Measurements from ENCODE around the gene LIN9. TPM values are rescaled to one million over a fixed set of nuclear protein-coding genes. Genes with fewer than 3 reads are reported as not detected.
A peak's percentile ranks its signal among the peaks of the same experiment; 100 is the strongest.

LIN9 gene
- total and polyA plus RNA-seq, 2 of the 13 experiments (the other 11 are each of a cell fraction or from before 2014, with no cell fraction given): 3.0 to 10.0 TPM

DNA sequence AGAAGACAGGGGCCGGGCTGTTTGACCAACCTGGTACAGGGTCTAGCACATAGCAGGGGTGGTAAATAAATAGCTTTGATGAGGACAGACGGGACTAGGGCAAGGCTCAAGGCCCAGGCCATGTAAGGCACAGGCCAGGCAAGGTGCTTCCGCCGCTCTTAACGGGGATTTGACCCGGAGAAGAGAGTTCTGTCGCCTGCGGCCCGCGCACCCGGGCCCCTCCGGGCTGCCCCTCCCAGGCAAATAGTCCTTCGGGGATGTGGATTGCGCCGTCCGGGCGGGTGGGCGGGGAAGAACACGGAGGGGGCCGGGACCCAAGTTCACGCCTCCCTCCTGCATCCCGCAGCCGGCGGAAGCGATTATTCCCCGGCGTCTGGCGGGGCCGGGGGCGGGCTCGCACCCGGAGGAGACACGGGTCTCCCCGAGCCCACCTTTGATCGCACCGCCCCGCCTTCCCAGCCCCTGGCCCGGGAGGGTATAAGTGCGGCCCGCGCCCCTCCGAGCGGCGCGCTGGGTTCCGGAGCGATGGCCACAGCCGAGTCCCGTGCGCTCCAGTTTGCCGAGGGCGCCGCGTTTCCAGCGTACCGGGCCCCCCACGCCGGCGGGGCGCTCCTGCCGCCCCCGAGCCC, 85.7 kb downstream of the LIN9 start, which contains the start of gene MIXL1 (continued):
- TF ChIP-seq HNRNPL (IDR thresholded peaks at IDR 0.05; ENCODE audit: low read depth, low read length) (no peak), SALL1 (CRISPR knock-in tag; IDR thresholded peaks at IDR 0.05) (peak; percentile 89), PHF5A (CRISPR knock-in tag; IDR thresholded peaks at IDR 0.05; ENCODE audit: low read depth, unreplicated experiment) (peak; percentile 23), SOX13 (IDR thresholded peaks at IDR 0.05) (no peak; the same call in 1 of the 2 replicates), SOX13 (CRISPR knock-in tag; conservative IDR thresholded peaks at IDR 0.05 in 1 of 2, IDR thresholded peaks at IDR 0.05 in 1 of 2) (peak in 1 of 2 experiments; percentile 60; a peak in 2 of 4 replicates), ZNF746 (CRISPR knock-in tag; IDR thresholded peaks at IDR 0.05) (peak; percentile 66; the same call in 1 of the 2 replicates), ZFP36 (IDR thresholded peaks at IDR 0.05; ENCODE audit: borderline replicate concordance, low read depth, low read length, partially characterized antibody) (no peak), NR2F2 (IDR thresholded peaks at IDR 0.05; ENCODE audit: borderline replicate concordance, low read depth) (0 out of 2 replicates have a peak, but pooled peaks have one; percentile 38), ZNF317 (CRISPR knock-in tag; IDR thresholded peaks at IDR 0.05) (peak; percentile 51; the same call in 1 of the 2 replicates), DR1 (CRISPR knock-in tag; IDR thresholded peaks at IDR 0.05) (no peak; the same call in 1 of the 2 replicates), FOXK2 (IDR thresholded peaks at IDR 0.05) (peak; percentile 24; the same call in 1 of the 2 replicates), ATF7 (IDR thresholded peaks at IDR 0.05) (no peak), ATF7 (CRISPR knock-in tag; IDR thresholded peaks at IDR 0.05) (no peak), KMT2A (CRISPR knock-in tag; IDR thresholded peaks at IDR 0.05) (peak; percentile 61; the same call in 1 of the 2 replicates), FOXO1 (CRISPR knock-in tag; IDR thresholded peaks at IDR 0.05) (peak; percentile 52; the same call in 1 of the 2 replicates), SAP130 (CRISPR knock-in tag; IDR thresholded peaks at IDR 0.05; ENCODE audit: low read depth) (peak; percentile 61), ZNF205 (CRISPR knock-in tag; IDR thresholded peaks at IDR 0.05) (0 out of 2 replicates have a peak, but pooled peaks have one; percentile 21)
- TF ChIP-seq, protein P1, sequence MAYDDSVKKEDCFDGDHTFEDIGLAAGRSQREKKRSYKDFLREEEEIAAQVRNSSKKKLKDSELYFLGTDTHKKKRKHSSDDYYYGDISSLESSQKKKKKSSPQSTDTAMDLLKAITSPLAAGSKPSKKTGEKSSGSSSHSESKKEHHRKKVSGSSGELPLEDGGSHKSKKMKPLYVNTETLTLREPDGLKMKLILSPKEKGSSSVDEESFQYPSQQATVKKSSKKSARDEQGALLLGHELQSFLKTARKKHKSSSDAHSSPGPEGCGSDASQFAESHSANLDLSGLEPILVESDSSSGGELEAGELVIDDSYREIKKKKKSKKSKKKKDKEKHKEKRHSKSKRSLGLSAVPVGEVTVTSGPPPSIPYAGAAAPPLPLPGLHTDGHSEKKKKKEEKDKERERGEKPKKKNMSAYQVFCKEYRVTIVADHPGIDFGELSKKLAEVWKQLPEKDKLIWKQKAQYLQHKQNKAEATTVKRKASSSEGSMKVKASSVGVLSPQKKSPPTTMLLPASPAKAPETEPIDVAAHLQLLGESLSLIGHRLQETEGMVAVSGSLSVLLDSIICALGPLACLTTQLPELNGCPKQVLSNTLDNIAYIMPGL (CRISPR knock-in tag; IDR thresholded peaks at IDR 0.05; ENCODE audit: borderline replicate concordance in 1 of 2, low read depth in 1 of 2): peak in 1 of 2 experiments; percentile 24; a peak in 1 of 4 replicates
- TF ChIP-seq, protein P2, sequence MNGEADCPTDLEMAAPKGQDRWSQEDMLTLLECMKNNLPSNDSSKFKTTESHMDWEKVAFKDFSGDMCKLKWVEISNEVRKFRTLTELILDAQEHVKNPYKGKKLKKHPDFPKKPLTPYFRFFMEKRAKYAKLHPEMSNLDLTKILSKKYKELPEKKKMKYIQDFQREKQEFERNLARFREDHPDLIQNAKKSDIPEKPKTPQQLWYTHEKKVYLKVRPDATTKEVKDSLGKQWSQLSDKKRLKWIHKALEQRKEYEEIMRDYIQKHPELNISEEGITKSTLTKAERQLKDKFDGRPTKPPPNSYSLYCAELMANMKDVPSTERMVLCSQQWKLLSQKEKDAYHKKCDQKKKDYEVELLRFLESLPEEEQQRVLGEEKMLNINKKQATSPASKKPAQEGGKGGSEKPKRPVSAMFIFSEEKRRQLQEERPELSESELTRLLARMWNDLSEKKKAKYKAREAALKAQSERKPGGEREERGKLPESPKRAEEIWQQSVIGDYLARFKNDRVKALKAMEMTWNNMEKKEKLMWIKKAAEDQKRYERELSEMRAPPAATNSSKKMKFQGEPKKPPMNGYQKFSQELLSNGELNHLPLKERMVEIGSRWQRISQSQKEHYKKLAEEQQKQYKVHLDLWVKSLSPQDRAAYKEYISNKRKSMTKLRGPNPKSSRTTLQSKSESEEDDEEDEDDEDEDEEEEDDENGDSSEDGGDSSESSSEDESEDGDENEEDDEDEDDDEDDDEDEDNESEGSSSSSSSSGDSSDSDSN (CRISPR knock-in tag; IDR thresholded peaks at IDR 0.05): peak; percentile 81
- TF ChIP-seq, protein P3, sequence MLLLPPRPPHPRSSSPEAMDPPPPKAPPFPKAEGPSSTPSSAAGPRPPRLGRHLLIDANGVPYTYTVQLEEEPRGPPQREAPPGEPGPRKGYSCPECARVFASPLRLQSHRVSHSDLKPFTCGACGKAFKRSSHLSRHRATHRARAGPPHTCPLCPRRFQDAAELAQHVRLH (CRISPR knock-in tag; IDR thresholded peaks at IDR 0.05; ENCODE audit: borderline replicate concordance, low read depth): peak; percentile 52; the same call in 1 of the 2 replicates
- TF ChIP-seq, protein P4, sequence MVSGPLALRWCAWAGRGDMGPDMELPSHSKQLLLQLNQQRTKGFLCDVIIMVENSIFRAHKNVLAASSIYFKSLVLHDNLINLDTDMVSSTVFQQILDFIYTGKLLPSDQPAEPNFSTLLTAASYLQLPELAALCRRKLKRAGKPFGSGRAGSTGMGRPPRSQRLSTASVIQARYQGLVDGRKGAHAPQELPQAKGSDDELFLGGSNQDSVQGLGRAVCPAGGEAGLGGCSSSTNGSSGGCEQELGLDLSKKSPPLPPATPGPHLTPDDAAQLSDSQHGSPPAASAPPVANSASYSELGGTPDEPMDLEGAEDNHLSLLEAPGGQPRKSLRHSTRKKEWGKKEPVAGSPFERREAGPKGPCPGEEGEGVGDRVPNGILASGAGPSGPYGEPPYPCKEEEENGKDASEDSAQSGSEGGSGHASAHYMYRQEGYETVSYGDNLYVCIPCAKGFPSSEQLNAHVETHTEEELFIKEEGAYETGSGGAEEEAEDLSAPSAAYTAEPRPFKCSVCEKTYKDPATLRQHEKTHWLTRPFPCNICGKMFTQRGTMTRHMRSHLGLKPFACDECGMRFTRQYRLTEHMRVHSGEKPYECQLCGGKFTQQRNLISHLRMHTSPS (CRISPR knock-in tag; IDR thresholded peaks at IDR 0.05; ENCODE audit: low read depth): peak; percentile 58; the same call in 1 of the 2 replicates
